HL-60 (cell line): ENCODE measurements around the gene CLEC4M.

Experiments used
- CTCF ChIP-seq: IDR thresholded peaks from one replicate; pipeline ENCODE4 v1.5.1; 2011; ENCODE audit warnings: low read length, control low read depth, inconsistent platforms; ENCODE audit not compliant: insufficient read depth
- GABPA ChIP-seq: IDR thresholded peaks from 2 replicates; pipeline ENCODE4 v1.6.1; 2012; ENCODE audit warnings: low read depth
- POLR2AphosphoS5 ChIP-seq: IDR thresholded peaks from 2 replicates; pipeline ENCODE4 v1.6.1; 2012; ENCODE audit warnings: low read depth
- TF ChIP-seq, protein P1 (sequence below): IDR thresholded peaks from 2 replicates; pipeline ENCODE4 v1.6.1; 2012; ENCODE audit warnings: low read depth; ENCODE audit not compliant: insufficient replicate concordance

DNA sequence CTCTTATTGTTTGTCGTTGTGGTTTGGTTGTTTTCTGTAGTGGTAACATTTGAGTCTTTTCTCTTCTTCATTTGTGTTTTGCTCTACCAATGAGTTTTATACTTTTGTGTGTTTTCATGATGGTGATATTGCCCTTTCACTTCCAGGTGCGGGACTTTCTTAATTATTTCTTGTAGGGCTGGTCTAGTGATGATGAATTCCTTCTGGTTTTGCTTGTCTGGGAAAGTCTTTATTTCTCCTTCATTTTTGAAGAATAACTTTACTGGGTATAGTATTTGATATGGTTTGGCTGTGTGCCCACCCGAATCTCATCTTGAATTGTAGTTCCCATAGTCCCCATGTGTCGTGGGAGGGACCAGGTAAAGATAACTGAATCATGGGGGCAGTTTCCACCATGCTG, 6.8 kb upstream of the CLEC4M start:
- TF ChIP-seq CTCF (no peak), POLR2AphosphoS5 (no peak), GABPA (no peak)
- TF ChIP-seq, protein P1, sequence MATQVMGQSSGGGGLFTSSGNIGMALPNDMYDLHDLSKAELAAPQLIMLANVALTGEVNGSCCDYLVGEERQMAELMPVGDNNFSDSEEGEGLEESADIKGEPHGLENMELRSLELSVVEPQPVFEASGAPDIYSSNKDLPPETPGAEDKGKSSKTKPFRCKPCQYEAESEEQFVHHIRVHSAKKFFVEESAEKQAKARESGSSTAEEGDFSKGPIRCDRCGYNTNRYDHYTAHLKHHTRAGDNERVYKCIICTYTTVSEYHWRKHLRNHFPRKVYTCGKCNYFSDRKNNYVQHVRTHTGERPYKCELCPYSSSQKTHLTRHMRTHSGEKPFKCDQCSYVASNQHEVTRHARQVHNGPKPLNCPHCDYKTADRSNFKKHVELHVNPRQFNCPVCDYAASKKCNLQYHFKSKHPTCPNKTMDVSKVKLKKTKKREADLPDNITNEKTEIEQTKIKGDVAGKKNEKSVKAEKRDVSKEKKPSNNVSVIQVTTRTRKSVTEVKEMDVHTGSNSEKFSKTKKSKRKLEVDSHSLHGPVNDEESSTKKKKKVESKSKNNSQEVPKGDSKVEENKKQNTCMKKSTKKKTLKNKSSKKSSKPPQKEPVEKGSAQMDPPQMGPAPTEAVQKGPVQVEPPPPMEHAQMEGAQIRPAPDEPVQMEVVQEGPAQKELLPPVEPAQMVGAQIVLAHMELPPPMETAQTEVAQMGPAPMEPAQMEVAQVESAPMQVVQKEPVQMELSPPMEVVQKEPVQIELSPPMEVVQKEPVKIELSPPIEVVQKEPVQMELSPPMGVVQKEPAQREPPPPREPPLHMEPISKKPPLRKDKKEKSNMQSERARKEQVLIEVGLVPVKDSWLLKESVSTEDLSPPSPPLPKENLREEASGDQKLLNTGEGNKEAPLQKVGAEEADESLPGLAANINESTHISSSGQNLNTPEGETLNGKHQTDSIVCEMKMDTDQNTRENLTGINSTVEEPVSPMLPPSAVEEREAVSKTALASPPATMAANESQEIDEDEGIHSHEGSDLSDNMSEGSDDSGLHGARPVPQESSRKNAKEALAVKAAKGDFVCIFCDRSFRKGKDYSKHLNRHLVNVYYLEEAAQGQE = no peak
